HG02588 (cell line): ENCODE results near the gene FAM135A.

Source experiments
- ATAC-seq: cut with Tn5 transposase; IDR thresholded peaks from one replicate; pipeline ENCODE4 v1.9.1; 2021; ENCODE audit warnings: mild to moderate bottlenecking, moderate library complexity; ENCODE audit not compliant: unreplicated experiment

Gene FAM135A

GRCh38 chr6:70413114-70413991 is at the start of gene FAM135A:
Gene FAM135A (plus strand): TSS chr6:70413508. CDS start chr6:70428343, 14,835 bp downstream.
- peak; percentile 88 for ATAC-seq

- no peak for ATAC-seq
Measured at GRCh38 chr6:70363741-70364493, 49.4 kb upstream of the FAM135A start.

GRCh38 chr6:70369332-70369950 is 43.9 kb upstream of the FAM135A start:
- peak; percentile 84 for ATAC-seq

DNA sequence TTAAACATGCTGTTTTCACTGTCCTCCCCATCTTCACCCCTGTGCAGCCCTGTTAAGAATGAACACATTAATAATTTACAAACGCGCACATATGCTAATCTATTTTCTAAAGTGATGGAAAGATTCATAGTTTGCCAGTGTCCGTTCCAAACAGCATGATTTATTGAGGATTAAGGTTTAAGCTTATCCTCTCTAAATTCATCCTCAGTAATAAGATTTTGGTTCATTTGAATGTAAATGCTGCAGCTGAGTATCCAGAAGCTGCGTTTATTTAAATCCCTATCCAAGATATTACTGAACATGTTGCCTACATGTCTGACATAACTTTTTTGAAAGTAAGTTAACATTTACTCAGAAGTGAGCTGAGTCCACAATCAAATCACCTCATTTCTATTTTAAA is 42.8 kb upstream of the FAM135A start:
- no peak for ATAC-seq

DNA sequence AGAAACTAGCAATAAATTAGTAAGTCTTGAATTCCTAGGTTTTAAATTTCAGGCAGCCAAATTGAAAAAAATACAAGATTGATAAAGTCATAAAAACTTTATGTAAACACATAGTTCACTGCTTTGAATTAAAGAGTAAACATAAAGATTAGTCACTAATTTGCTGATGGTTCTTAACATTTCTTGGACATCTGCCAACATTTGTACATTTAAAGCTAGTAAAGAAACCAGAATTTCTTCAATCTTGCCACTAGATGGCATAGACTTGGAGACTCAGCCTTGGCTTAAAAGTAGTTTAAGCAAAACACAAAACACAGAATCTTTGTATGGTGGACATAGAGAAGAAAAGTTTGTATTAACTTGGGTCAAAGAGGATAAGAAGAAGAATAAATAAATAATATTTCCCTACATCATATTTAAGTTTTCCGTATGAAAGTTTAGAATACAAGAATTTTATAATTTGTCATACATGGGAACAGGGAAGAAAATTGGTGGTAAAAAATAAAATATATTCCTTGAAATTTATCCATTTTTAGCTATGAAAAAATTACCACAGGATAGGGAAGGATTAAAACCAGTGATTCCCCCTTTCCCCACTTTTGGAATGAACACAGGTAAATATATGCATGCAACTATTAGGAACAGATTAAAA is 41.7 kb upstream of the FAM135A start:
- no peak for ATAC-seq

- no peak for ATAC-seq
Measured at GRCh38 chr6:70375166-70375565, 38.1 kb upstream of the FAM135A start.

GRCh38 chr6:70375882-70376281 is 37.4 kb upstream of the FAM135A start:
- no peak for ATAC-seq

GRCh38 chr6:70376628-70377027 is 36.7 kb upstream of the FAM135A start:
- no peak for ATAC-seq

DNA sequence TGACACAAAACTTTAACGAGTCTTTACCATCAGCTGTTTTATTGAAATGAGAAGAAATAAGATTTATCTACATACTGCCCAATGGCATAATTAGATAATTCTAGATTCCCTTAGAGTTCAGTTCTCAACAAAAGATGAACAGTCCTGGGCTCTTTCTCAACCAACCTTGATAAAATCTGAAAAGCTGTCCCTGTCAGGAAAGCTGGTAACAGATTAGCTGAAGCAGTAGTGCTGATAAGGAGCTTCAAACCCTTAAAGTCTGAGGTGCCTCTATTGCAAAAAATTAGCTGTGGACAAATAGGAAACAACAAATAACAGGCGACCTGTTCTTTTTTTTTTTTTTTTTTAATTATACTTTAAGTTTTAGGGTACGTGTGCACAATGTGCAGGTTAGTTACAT is 35.9 kb upstream of the FAM135A start:
- no peak for ATAC-seq

DNA sequence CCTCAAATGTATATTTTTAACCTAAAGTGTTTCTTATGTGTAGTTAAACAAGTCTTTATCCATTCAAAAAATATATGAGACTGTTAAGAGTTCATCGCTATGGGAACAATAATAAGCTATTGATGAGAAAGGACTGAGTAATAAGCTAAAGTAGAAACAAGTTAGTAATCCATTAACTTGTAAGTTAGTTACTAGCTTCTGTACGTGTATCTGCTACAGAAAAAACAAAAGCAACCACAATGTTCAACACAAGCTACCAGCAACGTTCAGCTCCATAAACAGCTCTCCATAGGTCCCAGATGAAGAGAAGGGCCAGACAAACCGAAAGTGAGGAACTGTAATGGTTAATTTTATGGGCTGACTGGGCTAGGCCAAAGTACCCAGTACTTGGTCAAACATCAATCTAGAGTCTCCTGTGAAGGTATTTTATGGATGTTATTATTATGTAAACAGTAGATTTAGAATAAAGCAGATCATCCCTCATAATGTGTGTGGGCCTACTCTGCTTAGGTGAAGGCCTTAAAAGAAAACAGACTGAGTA is 33.8 kb upstream of the FAM135A start:
- no peak for ATAC-seq

GRCh38 chr6:70380252-70380651 is 33.1 kb upstream of the FAM135A start:
- ATAC-seq: peak; percentile 87

DNA sequence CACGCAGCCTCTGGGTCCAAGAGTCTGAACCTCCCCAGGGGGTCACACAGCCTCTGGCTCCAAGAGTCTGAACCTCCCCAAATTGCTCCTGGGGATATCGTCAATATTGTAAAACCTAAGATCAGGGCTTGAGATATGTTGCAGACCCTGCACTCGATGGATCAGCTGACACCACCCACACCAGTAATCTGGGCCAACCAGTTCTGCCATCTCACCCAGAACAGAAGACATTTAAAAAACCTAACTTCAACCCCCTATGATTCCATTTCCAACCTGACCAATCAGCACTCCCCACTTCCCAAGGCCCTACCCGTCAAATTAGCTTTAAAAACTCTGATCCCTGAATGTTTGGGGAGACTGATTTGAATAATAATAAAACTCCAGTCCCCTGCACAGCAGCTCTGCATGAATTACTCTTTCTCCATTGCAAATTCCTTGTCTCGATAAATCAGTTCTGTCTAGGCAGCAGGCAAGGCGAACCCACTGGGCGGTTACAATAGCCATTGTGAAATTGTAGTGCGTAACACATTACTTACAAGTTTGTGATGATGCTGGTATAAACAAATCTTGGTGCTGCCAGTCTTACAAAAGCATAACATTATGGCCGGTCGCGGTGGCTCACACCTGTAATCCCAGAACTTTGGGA is 32.4 kb upstream of the FAM135A start:
- no peak for ATAC-seq

- no peak for ATAC-seq
Measured at GRCh38 chr6:70381417-70381782, 31.9 kb upstream of the FAM135A start.

GRCh38 chr6:70385901-70386300 is 27.4 kb upstream of the FAM135A start:
- no peak for ATAC-seq

- no peak for ATAC-seq
Measured at GRCh38 chr6:70388814-70389213, 24.5 kb upstream of the FAM135A start.

GRCh38 chr6:70389261-70389660 is 24.0 kb upstream of the FAM135A start:
- ATAC-seq: no peak

DNA sequence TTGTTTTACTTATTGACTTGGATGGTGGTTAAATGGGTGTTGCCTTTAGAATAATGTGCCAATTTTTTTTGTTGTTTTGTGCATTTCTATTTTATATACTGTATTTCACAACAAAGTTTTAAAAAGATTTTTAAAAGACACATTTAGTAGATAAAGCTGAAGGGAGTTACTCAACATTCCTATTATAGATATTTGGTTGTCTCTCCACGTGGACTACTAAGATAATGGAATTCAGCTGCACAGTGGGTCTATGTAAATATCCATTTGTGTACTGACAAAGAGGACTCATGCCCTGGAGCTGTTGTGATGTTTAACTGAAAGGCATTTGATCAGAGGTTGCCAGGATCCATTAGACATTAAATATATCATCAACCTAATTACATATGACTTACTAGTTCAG is 23.2 kb upstream of the FAM135A start:
- no peak for ATAC-seq

- ATAC-seq: no peak
Measured at GRCh38 chr6:70391492-70391891, 21.8 kb upstream of the FAM135A start.

DNA sequence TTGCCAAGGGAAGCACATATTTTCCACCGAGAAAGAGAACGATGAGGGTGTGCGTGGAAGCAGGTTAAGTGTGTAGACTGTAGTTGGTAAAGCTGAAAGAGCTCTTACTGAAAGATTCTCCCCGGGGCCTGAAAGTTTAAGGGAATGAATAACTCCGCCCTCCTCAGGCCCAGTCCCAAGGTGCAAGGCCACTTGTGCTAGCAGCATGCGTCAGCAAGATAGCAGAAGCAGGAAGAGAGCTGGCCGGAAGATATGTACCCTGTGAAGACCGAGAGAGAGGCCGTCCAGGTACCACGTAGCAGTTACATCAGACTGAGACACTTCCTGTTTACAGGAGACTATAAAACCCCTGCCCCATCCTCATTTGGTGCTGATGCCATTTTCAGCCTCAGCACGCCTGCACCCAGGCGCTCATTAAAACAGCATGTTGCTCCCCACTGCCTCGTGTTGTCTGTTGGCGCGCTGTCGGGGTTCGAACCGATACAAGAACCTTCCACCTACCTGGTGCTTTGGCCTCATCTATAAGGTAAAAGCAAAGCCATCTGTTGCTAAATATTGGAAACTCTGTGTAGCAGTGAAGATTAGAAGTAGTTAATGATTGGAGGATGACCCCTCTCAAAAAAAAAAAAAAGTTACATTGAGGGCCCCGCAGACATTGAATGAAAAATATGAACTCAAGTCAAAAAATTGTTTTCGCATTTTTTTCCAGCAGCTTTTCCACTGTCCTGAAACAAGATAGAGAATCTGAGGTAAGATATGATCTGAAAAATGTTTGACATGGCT is 18.6 kb upstream of the FAM135A start:
- no peak for ATAC-seq

GRCh38 chr6:70395301-70395672 is 18.0 kb upstream of the FAM135A start:
- ATAC-seq: no peak
